GM18870 (cell line): ENCODE data around the gene STK32B.
"Not testable (repeated sequence)": the region's sequence is repeated elsewhere in the genome, so short reads cannot be mapped to it uniquely, and the experiment has no call there.

Experiments used
- ATAC-seq: cut with Tn5 transposase; IDR thresholded peaks from one replicate; pipeline ENCODE4 v1.9.1; 2021; ENCODE audit warnings: moderate library complexity; ENCODE audit not compliant: unreplicated experiment

The STK32B gene

DNA sequence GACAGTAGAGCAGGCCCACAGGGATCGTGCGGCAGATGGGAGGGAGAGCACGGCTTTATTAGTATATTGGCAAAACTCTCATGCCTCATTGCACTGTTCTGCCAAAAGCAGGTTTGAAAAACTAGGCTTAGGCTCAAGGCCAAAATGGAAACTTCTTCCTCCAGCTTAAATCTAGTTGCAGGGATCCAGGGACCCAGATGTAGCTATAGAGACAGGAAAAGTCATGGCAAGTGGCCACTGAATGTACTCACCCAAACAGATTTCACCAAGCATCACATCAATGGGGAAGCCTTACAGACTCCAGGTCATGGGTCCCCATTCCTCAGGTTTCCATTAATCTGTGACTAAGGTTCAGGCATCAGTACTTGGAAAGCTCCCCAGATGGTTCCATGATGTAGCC lies 149.2 kb downstream of the STK32B start:
- ATAC-seq: no peak

DNA sequence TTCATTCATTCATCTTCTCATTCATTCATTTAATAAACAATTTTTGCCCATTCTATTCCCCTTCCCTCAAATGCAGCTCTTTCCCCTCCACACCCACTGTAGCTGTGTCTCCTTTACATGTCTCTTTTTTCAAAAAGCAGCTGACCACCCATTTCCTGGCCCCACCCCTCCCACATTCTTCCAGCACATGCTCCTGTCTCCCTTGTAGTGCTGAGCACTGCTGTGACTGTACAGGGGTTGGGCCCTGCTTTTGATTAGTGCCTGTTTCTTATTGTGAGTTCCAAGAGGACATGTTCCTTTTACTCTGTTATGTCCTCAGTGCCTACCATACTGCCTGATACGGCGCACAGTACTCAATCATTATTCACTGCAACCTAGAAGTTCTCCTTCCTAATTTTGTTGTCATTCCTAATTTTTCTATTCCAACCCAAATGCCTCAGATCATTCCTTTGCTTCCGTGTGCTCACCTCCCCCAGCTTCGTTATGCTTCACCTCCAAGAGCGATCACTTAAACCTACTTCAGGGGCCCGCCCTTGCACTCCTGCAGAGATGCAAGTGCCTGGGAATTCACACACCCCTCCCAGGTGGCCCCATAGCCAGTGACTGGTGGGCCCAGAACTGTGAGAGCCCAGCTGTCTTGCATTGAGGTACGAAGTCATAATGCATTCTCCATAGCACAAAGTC lies 152.2 kb downstream of the STK32B start:
- no peak for ATAC-seq

DNA sequence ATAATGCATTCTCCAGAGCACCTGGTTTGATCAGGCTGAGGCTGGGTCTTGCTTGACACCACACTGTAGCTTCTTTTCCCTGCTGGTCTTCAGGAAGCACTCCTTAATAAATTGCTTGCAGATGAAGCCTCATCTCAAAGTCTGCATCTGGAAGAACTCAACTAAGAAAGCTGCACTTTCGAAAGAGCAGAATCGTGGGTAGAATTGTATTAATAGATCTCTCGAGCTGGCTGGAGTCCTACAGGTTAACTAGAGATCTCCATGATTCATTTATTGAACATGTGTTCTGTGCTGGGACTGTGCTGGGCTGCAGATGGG lies 152.7 kb downstream of the STK32B start:
- no peak for ATAC-seq

DNA sequence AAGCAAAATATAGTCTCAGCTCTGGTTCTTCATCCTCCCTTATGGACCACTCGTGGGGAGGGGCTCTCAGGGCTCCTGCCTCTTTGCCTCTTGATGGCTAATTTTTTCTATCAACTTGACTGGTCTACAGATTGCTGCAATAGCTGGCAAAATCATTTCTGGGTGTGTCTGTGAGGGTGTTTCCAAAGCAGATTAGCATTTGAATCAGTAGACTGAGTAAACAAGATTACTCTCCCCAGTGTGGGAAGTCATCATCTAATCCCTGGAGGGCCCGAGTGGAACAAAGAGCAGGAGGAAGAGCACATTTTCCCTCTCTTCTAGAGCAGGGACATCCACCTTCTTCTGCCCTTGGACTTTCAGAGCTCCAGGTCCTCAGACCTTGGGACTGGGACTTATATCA lies 153.5 kb downstream of the STK32B start:
- ATAC-seq: no peak

DNA sequence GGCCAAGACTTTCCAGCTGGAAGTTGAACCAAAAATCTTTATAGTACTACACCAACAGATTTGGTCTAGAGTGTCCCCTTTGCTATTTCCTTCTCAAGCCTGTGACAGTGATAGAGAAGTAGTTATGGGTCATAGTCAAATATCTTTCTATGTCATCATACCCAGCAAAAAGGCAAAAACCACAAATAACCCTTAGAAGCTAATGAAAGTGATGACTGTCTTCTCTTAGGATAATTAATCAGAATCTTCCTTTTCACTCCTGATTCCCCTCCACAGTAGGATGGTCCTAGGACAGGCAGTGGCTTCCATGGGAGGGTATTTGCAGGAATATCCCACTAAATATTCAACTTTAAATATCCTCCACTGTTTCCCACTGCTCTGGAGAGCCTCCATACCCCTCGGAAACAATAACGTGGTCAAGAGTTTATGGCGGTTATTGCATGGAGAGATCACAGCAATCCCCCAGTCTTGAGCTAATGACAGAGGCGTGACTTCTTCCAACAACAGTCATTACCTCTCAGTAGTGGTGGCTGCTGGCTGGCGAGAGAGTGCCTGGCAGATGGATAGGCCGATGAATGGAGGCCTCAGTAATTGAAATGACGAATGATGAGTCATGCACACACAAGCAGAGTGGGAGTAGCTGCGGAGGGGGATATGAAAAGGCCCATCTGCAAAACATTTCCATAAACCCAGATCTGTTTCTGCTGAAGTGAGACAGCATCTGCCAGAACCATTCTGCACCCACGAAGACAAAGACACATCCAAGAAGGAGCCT lies 154.9 kb downstream of the STK32B start:
- ATAC-seq: no peak

DNA sequence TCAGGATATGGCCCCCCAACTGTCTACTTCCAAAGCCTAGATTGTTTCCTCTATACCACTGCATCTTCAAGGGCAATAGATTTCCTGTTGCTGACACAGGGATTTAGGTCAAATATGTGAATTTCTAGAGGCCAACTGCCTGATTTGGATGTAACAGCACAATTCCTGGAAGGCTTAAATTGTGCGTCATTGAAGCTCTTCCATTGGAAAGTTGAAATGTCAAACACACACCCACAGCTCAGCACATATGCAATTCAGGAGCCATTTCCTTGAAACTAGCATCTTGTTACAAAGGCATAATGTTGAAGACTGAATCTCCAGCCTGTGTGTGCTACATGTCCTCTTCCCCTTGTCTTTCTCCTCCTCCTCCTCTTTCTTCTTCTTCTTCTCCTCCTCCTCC lies 158.6 kb downstream of the STK32B start:
- ATAC-seq: no peak

DNA sequence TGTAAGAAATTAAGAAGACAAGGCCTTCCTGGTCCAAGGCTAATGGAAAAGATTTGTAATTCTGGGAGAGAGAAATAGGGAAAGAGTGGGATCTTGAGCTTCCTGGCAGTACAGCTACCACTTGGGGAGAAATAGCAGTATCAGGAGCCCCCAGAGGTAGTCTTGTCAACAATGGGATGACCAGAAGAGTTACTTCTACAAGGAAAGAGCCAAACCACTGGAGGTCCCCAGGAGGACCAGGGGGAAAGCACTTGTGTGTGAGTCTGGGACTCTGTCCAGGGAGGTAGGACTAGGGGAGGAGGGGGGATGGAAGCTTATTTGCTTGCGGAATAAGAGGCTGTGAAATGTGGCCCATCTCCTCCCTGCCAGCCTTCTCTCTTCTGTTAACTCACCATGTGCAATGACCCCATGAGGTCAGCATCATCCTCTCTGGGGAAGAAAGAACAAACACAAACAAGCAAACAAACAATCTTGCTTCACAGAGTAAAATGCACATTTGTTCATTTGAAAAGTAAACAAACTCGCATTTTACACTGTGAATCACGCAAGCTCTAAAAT lies 160.1 kb downstream of the STK32B start:
- no peak for ATAC-seq

DNA sequence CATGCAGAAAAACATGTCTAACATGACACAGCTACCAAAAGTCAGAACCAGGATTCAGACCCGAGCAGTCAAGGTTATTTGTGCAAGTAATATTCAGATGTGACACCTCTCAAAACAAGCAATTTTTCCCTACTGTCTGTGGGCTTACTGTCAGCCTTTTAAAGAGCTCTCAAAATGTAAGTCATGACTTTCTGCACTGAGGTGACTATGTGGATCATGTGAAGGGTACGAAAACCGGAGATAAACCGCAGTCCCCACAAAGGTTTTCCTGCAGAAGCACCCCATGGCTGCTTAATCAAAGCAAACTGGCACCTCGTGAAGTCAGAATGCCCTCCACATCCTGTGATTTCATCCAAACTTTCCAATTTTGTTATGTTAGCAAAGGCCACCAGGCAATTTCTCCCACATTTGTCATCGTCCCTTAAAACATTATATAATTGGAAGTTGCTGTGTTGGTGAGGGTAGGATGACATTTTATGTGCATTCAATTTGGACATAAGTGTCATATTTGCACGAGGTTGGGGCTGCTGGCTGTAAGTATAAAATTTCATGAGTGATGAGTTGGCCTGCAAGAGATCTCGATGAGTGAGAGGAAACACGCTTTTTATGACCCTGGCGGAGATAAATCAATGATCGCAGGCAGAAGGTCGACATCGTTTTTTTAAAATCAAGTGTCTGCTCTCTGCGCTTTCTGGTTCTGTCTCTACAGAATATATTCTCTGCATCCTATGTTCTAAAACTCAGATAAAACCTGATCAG lies 161.2 kb downstream of the STK32B start:
- ATAC-seq: no peak

DNA sequence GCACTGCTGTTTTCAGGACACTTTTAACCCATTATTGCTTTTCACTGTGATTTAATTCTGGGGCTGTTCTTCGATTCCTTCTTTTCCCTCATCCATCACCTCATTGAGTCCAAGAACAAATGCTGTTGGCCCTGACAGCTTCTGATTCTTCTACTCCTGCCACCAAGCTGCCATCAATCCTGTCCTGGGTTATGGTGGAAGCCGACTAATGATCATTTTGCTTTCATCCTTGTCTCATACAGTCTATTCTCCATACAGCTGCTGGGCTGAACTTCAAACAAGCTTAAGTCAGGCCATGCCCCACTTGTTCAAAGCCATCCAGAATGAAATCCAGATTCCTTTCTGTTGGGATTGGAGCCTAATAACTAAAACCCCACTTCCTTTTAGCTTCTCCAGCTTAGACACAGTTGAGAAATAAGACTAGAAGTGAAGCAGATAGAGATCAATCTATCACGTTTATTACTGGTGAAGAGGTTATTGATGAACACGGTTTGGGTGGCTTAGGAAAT lies 161.9 kb downstream of the STK32B start:
- no peak for ATAC-seq

DNA sequence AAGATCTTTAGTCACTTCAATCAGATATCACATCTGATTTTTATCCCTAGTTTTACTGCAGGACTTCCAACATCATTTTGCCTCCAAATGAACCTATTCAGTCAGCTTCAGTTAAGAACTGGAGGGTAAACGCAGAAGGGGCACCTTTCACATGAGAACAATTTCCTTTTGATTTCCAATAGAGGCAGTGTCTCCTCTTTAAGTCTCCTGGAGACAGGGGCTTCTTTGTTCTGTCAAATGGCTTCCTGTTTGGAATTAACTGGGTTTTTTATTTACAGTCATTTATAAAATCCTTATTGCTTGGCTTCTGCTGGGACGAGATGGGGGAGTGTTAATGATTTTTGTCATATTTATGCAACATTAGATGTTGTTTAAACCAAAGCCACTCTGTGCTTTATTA lies 164.0 kb downstream of the STK32B start:
- ATAC-seq: no peak

DNA sequence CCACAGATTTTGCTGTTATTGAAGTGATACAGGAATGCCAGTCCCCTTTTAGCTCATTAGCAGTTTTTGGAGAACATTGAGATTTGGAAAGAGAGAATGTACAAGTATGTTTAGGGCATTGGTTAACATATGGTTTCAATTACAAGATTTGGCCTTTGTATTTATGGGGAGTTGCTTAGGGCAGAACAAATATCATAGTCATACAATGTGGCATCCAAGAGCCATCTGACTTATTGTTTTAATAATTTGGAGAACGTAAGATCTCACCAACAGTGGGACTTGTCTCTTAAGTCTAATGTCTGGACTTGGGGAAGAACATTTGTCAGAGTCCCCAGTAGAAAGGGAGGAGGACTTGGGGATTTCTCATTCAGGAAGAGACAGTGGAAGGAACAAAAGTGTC lies 166.1 kb downstream of the STK32B start:
- ATAC-seq: no peak

DNA sequence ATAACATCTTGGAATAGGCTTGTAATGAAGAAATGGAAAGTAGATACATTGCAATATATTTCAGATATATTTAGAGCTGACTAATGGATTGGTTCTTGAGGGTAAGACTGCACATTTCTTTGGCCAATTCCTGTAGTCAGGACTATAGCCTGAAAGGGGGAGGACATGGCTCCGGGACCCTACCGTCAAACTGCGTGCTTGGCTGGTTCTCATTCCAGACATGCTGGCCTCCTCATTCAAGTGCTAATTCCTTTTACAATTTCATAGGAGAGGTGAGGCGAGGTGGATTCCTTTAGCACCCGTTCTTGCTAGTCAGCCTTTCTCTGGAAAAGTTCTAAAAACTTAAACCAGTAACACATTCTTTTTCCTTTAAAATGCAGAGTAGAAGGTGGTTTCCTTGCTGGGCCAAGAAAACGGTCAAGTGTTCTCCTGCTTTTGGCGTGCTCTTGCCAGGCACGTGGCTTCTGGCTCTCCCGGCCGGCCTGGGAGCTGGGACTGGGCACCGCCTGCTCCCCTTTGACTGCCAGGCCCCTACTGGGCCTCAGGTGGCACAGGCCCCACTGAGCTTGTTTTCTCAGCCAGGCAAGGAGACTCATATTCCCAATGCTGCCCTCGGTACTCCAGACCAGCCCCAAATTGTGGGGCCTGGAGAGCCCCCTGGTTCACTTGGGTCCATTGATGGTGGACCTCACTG lies 167.2 kb downstream of the STK32B start:
- no peak for ATAC-seq

DNA sequence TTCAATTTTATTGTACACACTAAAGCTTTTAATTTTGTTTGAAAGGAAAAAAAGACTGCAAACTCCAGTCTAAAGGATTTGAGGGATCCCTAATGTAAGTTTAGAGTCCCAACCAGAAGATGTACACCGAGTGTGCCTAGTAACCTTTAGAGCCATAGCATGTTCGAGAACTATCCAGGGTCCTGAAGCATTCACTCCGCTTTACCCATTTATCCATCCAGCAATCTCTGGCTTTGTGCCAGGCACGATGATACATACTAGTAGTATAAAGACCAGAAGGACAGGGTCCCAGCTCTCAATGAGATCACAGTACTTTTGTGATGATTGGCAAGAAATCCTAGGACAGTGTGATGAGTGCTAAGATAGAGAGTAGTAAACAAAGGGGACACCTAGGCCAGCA lies 168.7 kb downstream of the STK32B start:
- no peak for ATAC-seq

DNA sequence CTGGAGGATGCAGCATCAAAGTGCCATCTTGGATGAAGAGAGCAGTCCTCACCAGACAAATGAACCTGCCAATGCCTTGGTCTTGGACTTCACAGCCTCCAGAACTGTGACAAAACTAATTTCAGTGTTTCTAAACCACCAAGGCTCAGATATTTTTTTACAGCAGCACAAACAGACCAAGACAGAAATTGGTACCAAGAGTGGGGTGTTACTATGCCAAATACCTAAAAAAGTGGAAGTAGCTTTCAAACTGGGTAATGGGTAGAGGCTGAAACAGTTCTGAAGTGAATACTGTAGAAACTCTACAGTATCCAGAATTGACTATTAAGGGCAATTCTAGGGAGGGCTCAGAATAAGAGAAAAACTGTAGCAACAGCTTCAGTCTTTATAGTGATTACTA lies 170.8 kb downstream of the STK32B start:
- no peak for ATAC-seq

DNA sequence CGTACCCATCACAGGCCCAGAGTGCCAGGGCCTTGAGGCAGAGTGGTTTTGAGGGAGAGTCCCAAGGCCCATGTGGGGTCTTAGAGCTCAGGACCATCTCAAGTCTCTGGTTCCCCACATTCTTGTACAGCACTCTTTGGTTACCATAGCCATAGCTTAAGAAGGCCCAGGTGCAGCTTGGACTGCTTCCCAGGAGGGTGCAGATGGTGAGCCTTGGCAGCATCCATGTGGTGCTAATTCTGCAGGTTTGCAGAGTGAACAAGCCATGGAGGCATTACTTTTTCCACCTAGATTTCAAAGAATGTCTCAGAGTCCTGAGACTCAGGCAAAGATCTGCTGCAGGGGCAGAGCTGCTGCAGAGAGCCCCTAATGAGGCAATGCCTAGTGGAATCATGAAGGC lies 171.7 kb downstream of the STK32B start:
- ATAC-seq: no peak

DNA sequence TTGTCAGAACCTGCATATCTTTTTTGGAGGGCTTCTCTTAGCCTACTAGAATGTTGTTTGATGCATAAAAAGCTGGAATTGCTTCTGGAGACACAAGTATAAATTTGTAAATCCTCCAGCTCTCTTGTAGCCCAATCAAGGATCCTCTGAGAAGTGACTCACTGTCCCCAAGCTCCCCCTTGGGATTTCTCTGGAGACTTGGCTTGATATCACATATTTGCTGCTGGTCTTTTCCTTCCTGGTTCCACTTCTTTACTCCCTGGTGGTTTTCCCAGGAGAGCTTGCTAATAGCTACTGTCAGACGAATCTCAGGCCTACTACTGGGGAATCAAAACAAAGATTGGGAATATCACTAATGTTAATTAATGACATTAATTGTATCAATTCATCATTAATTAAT lies 173.1 kb downstream of the STK32B start:
- ATAC-seq: no peak

DNA sequence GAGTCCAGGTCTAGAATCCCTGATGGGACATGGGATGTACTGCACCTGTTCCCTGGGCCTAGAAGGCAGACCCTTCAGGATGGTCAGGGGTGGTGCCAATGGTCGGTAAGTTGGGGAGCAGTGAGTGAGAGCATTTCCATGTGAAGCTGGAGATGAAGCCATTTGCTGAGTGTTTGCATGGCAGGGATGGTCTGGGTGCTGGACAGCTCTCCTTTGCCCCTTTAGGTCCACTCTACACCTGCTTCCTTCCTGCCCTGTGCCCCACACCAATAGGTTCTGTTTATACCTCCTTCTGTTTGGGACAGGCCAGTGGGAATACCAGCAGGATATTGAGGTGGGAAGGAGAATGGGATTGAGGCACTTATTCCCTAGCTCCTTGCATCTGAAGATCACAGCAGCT lies 181.3 kb downstream of the STK32B start:
- ATAC-seq: no peak

DNA sequence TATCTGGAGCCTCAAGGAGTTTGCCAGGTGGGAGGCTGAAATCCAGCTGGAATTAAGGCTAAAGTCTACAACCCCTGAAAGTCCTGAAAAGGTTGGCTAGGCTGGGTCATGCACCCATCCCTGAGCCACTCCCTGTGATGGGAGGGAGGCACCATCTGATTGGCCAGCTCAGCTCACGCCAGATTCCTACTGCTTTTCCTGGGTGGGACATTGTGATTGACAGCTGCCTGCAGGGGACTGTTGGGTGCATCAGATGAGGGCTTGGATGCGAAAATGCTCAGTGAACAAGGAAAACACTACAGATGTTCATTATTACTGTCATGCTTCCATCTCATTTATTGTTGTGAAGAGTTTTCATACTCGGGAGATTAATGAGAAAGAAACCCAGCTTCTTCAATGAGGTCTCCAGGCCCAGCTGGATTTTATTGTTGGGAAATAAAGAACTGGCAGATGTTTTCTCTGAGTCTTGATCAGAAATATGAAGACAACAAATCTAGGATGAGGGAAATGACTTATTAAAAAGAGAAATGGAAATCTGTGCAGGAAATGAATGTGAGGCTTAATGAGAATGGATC lies 185.9 kb downstream of the STK32B start:
- no peak for ATAC-seq

DNA sequence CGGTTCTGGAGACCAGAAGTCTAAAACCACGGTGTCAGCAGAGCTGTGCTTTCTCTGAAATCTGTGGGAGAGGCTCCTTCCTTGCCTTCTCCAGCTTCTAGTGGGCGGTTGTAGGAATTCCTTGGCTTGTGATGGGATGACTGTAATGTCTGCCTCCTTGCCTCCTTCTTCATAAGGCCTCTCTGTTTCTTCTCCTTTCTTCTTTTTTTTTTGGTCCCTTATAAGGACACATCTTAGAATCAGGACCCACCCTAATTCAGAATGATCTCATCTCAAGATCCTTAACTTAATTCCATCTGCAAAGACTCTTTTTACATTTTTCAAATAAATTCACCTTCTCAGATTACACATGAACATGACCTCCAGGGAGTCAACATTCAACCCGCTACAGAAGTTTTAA lies 186.9 kb downstream of the STK32B start:
- ATAC-seq: no peak

DNA sequence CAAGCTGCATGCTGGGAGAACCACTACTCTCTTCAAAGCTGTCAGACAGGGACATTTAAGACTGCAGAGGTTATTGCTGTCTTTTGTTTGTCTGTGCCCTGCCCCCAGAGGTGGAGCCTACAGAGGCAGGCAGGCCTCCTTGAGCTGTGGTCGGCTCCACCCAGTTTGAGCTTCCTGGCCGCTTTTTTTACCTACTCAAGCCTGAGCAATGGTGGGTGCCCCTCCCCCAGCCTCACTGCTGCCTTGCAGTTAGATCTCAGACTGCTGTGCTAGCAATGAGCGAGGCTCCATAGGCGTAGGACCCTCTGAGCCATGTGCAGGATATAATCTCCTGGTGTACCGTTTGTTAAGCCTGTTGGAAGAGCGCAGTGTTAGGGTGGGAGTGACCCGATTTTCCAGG lies 195.8 kb downstream of the STK32B start:
- ATAC-seq: not testable (repeated sequence)

DNA sequence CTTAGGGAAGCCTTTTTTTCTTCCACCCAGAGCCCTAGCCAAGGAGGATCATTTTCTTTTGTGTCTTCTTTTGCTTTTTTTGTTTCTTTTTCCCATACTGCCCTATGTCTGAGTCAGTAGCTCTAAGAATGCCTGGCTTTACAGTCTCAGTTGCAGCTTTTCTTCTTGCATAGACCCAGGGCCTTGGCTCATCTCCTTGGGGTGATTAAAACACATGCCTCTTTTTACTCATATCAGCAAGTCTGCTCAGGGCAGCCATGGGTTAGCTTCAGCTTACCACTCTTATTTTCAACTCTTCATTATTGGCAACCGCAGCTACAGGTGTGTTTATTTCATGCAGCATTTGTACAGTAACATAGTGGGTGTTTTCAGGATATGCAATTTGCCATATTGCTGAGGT lies 196.5 kb downstream of the STK32B start:
- ATAC-seq: no peak
